ENCODE data around the gene PDHB. TPM values are rescaled to one million over a fixed set of nuclear protein-coding genes. Genes with fewer than 3 reads are reported as not detected.
A peak's percentile ranks its signal among the peaks of the same experiment; 100 is the strongest.

Gene PDHB
- total and polyA plus RNA-seq, 2 of the 13 experiments (the other 11 are each of a cell fraction or from before 2014, with no cell fraction given), result 108 to 153 TPM

DNA sequence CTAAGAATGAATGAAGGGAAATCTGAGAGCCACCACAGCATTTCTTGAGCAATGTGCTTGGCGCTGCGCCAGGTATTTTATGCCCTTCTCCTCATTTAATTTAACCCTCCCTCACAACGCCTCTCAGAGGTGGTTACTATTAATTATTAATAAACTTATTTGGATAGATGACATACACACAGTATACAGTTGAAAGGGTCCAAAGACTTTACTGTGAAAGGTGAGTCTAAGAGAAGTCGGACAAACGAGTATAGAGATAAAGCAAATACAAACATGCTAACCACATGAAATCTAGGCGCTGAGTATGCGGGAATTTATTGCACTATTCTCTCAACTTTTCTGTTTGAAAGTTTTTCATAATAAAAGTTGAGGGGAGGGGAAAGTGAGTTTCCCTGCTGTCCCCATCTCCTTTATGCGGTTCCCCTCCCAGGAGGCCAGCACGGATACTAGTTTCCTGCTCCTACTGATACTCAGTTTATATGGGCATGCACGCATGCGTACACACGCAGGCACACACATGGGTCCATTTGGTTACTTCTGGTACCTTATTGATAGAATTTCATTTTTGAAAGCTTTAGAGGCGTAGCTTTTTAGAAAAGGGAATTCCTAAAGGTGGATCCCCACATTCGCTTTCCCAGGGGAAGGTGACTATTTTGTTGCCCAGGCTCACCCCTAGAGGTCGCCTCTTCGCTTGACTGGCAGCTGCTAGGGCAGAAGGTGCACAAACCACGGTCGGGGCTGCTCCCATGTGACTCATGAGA lies 29.7 kb upstream of the PDHB start (continued):
- no peak for TF ChIP-seq ZNF746 (CRISPR knock-in tag; IDR thresholded peaks at IDR 0.05)
- no peak for TF ChIP-seq PAWR (CRISPR knock-in tag; IDR thresholded peaks at IDR 0.05; ENCODE audit: borderline replicate concordance)
- no peak for TF ChIP-seq ZNF597 (CRISPR knock-in tag; IDR thresholded peaks at IDR 0.05)
- 0 out of 2 replicates have a peak, but pooled peaks have one; percentile 35 for TF ChIP-seq SATB2 (CRISPR knock-in tag; IDR thresholded peaks at IDR 0.05)
- TF ChIP-seq, protein P1, sequence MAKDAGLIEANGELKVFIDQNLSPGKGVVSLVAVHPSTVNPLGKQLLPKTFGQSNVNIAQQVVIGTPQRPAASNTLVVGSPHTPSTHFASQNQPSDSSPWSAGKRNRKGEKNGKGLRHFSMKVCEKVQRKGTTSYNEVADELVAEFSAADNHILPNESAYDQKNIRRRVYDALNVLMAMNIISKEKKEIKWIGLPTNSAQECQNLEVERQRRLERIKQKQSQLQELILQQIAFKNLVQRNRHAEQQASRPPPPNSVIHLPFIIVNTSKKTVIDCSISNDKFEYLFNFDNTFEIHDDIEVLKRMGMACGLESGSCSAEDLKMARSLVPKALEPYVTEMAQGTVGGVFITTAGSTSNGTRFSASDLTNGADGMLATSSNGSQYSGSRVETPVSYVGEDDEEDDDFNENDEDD (CRISPR knock-in tag; IDR thresholded peaks at IDR 0.05; ENCODE audit: borderline replicate concordance), result 0 out of 2 replicates have a peak, but pooled peaks have one; percentile 12
- TF ChIP-seq ZFP41 (CRISPR knock-in tag; IDR thresholded peaks at IDR 0.05; ENCODE audit: borderline replicate concordance), result peak; percentile 64; the same call in 1 of the 2 replicates
- TF ChIP-seq ERF (CRISPR knock-in tag; IDR thresholded peaks at IDR 0.05), result peak; percentile 42
- TF ChIP-seq HBP1 (CRISPR knock-in tag; IDR thresholded peaks at IDR 0.05; ENCODE audit: low read depth), result no peak
- no peak for TF ChIP-seq MTA3 (CRISPR knock-in tag; IDR thresholded peaks at IDR 0.05)
- TF ChIP-seq HOXA7 (CRISPR knock-in tag; IDR thresholded peaks at IDR 0.05), result no peak
- TF ChIP-seq, protein P2, sequence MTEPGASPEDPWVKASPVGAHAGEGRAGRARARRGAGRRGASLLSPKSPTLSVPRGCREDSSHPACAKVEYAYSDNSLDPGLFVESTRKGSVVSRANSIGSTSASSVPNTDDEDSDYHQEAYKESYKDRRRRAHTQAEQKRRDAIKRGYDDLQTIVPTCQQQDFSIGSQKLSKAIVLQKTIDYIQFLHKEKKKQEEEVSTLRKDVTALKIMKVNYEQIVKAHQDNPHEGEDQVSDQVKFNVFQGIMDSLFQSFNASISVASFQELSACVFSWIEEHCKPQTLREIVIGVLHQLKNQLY (CRISPR knock-in tag; IDR thresholded peaks at IDR 0.05), result no peak
- TF ChIP-seq, protein P3, sequence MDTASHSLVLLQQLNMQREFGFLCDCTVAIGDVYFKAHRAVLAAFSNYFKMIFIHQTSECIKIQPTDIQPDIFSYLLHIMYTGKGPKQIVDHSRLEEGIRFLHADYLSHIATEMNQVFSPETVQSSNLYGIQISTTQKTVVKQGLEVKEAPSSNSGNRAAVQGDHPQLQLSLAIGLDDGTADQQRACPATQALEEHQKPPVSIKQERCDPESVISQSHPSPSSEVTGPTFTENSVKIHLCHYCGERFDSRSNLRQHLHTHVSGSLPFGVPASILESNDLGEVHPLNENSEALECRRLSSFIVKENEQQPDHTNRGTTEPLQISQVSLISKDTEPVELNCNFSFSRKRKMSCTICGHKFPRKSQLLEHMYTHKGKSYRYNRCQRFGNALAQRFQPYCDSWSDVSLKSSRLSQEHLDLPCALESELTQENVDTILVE (CRISPR knock-in tag; IDR thresholded peaks at IDR 0.05), result no peak
- TF ChIP-seq ZNF263 (CRISPR knock-in tag; IDR thresholded peaks at IDR 0.05), result no peak
- no peak for TF ChIP-seq ONECUT2 (CRISPR knock-in tag; IDR thresholded peaks at IDR 0.05)
- no peak for TF ChIP-seq CBX2 (IDR thresholded peaks at IDR 0.05; ENCODE audit: low read depth, low read length)
- no peak for TF ChIP-seq CBX2 (CRISPR knock-in tag; IDR thresholded peaks at IDR 0.05; ENCODE audit: low read depth)
- TF ChIP-seq KMT2A (CRISPR knock-in tag; IDR thresholded peaks at IDR 0.05), result no peak
- peak; percentile 41; the same call in 1 of the 2 replicates for TF ChIP-seq NCOR1 (IDR thresholded peaks at IDR 0.05; ENCODE audit: borderline replicate concordance, low read length)
- no peak for TF ChIP-seq CENPX (CRISPR knock-in tag; IDR thresholded peaks at IDR 0.05)
- 0 out of 2 replicates have a peak, but pooled peaks have one; percentile 24 for TF ChIP-seq ZNF788 (CRISPR knock-in tag; IDR thresholded peaks at IDR 0.05; ENCODE audit: borderline replicate concordance)
- 0 out of 2 replicates have a peak, but pooled peaks have one; percentile 23 for TF ChIP-seq ZMYM3 (CRISPR knock-in tag; IDR thresholded peaks at IDR 0.05)
- no peak for TF ChIP-seq RFXANK (CRISPR knock-in tag; IDR thresholded peaks at IDR 0.05)
- TF ChIP-seq CBFB (CRISPR knock-in tag; IDR thresholded peaks at IDR 0.05), result no peak
- TF ChIP-seq, protein P4, sequence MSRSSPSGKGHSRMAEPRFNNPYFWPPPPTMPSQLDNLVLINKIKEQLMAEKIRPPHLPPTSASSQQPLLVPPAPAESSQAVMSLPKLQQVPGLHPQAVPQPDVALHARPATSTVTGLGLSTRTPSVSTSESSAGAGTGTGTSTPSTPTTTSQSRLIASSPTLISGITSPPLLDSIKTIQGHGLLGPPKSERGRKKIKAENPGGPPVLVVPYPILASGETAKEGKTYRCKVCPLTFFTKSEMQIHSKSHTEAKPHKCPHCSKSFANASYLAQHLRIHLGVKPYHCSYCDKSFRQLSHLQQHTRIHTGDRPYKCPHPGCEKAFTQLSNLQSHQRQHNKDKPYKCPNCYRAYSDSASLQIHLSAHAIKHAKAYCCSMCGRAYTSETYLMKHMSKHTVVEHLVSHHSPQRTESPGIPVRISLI (CRISPR knock-in tag; IDR thresholded peaks at IDR 0.05; ENCODE audit: borderline replicate concordance), result no peak
- no peak for TF ChIP-seq ZNF343 (CRISPR knock-in tag; IDR thresholded peaks at IDR 0.05)

Data from HepG2 (cell line).